CD14-positive monocyte (primary cell): ENCODE results near the gene TBCK. TPM values are rescaled to one million over a fixed set of nuclear protein-coding genes. Genes with fewer than 3 reads are reported as not detected.

ENCODE experiments used
- DNase-seq, 3 donors: peaks; one replicate each; pipeline ENCODE4 v3.0.0-alpha.2; 2011 to 2022
- H2AFZ ChIP-seq: 2 replicates; pipeline ENCODE4 v1.6.0; 2012; ENCODE audit warnings: mild to moderate bottlenecking, low read depth, low read length, inconsistent platforms; ENCODE audit not compliant: insufficient read depth, poor library complexity, severe bottlenecking
- H3K27ac ChIP-seq, 2 donors: 1 replicate in 1 of 2; 2 replicates in 1 of 2; pipeline ENCODE4 v1.5.1; 2012 to 2013; ENCODE audit warnings: low read length in 2 of 2, control low read depth in 1 of 2, inconsistent platforms in 1 of 2, low read depth in 1 of 2, mild to moderate bottlenecking in 1 of 2
- H3K27me3 ChIP-seq, 2 donors: one replicate each; pipeline versions ENCODE4 v1.6.0 to v1.6.1; 2011 to 2013; ENCODE audit warnings: low read length in 2 of 2; ENCODE audit not compliant: control insufficient read depth in 2 of 2, insufficient read depth in 2 of 2
- H3K36me3 ChIP-seq, 2 donors: replicated peaks in 1 of 2; 1 replicate in 1 of 2; 2 replicates in 1 of 2; pipeline versions ENCODE4 v1.5.1 to v1.6.1; 2012 to 2013; ENCODE audit warnings: low read length in 2 of 2, control low read depth in 1 of 2, inconsistent platforms in 1 of 2, mild to moderate bottlenecking in 1 of 2; ENCODE audit not compliant: insufficient read depth in 2 of 2, control insufficient read depth in 1 of 2
- H3K4me1 ChIP-seq, 2 donors: 1 replicate in 1 of 2; 2 replicates in 1 of 2; pipeline versions ENCODE4 v1.5.1 to v1.6.1; 2012 to 2013; ENCODE audit warnings: low read length in 2 of 2, control low read depth in 1 of 2, inconsistent platforms in 1 of 2, mild to moderate bottlenecking in 1 of 2, moderate library complexity in 1 of 2; ENCODE audit not compliant: insufficient read depth in 2 of 2, control insufficient read depth in 1 of 2
- H3K4me2 ChIP-seq: replicated peaks from 2 replicates; pipeline ENCODE3; 2012; ENCODE audit warnings: low read length, moderate library complexity, mild to moderate bottlenecking; ENCODE audit not compliant: poor library complexity, severe bottlenecking; ENCODE audit errors: extremely low read depth
- H3K4me3 ChIP-seq, 3 experiments: fragments of 200-600 bp in 1 of 3; sonication (generic) in 1 of 3; replicated peaks in 1 of 3; 1 replicate in 2 of 3; 2 replicates in 1 of 3; pipeline ENCODE4 v1.5.1; 2011 to 2013; ENCODE audit warnings: low read length in 3 of 3, mild to moderate bottlenecking in 3 of 3, control low read depth in 2 of 3, low read depth in 2 of 3, inconsistent platforms in 1 of 3, moderate library complexity in 1 of 3
- H3K79me2 ChIP-seq: 2 replicates; pipeline ENCODE4 v1.6.0; 2012; ENCODE audit warnings: mild to moderate bottlenecking, control low read depth, inconsistent platforms, low read length, moderate library complexity; ENCODE audit not compliant: insufficient read depth
- H3K9ac ChIP-seq: 2 replicates; pipeline ENCODE4 v1.6.0; 2017; ENCODE audit warnings: low read length, mild to moderate bottlenecking; ENCODE audit not compliant: insufficient read depth, poor library complexity, severe bottlenecking
- H3K9me3 ChIP-seq, 2 donors: replicated peaks in 1 of 2; 1 replicate in 1 of 2; 2 replicates in 1 of 2; pipeline versions ENCODE4 v1.5.1 to v1.6.1; 2012 to 2013; ENCODE audit warnings: low read length in 2 of 2, control low read depth in 1 of 2; ENCODE audit not compliant: control insufficient read depth in 1 of 2, insufficient read depth in 1 of 2
- H4K20me1 ChIP-seq: 2 replicates; pipeline ENCODE4 v1.6.0; 2012; ENCODE audit warnings: mild to moderate bottlenecking, low read length, control low read depth, moderate library complexity; ENCODE audit not compliant: insufficient read depth
- H3K27ac Mint-ChIP-seq, 7 donors: one replicate each; pipeline ENCODE4 v1.8.0; 2020; ENCODE audit warnings: mild to moderate bottlenecking in 7 of 7, mixed read lengths in 7 of 7, moderate library complexity in 6 of 7, inconsistent platforms in 2 of 7
- H3K27me3 Mint-ChIP-seq, 3 donors: one replicate each; pipeline ENCODE4 v1.8.0; 2021 to 2022; ENCODE audit warnings: low read depth in 3 of 3, mild to moderate bottlenecking in 3 of 3, mixed read lengths in 3 of 3, moderate library complexity in 3 of 3, inconsistent platforms in 1 of 3
- H3K36me3 Mint-ChIP-seq, 2 donors: one replicate each; pipeline ENCODE4 v1.8.0; 2020; ENCODE audit warnings: mixed read lengths in 2 of 2, inconsistent platforms in 1 of 2, mild to moderate bottlenecking in 1 of 2
- H3K4me1 Mint-ChIP-seq: one replicate; pipeline ENCODE4 v1.8.0; 2020; ENCODE audit warnings: mild to moderate bottlenecking, mixed read lengths
- H3K4me3 Mint-ChIP-seq, 2 donors: one replicate each; pipeline ENCODE4 v1.8.0; 2020; ENCODE audit warnings: mild to moderate bottlenecking in 2 of 2, mixed read lengths in 2 of 2, moderate library complexity in 1 of 2
- H3K9me3 Mint-ChIP-seq, 7 donors: one replicate each; pipeline ENCODE4 v1.8.0; 2020 to 2022; ENCODE audit warnings: mixed read lengths in 7 of 7, mild to moderate bottlenecking in 6 of 7, moderate library complexity in 6 of 7, inconsistent platforms in 2 of 7
- CTCF ChIP-seq: fragments of 200-600 bp; IDR thresholded peaks from one replicate; pipeline ENCODE4 v1.8.0; 2022; ENCODE audit warnings: antibody characterized with exemption, mild to moderate bottlenecking
- WGBS: methylation state at CpG from one replicate; pipeline ENCODE4 v1.1.5; 2013; ENCODE audit warnings: missing lambda C conversion rate; ENCODE audit not compliant: insufficient coverage; 5-methylcytosine and 5-hydroxymethylcytosine counted together
- intact Hi-C, 2 donors: fragments of 100-400 bp; cut with micrococcal nuclease; formaldehyde crosslinking; loops; one replicate each; pipeline versions ENCODE4 v1.15.0 to v1.15.1; 2023
- polyA plus RNA-seq, 3 donors: library from polyadenylated mRNA; depleted of rRNA in 1 of 3; unstranded in 2 of 3; stranded (reverse) in 1 of 3; fragments of 300-500 nt in 2 of 3; fragments of >200 nt in 1 of 3; fragmentation: Illumina TruSeq in 2 of 3; gene quantifications; 1 replicate in 2 of 3; 2 replicates in 1 of 3; pipeline ENCODE4 v1.2.3, GENCODE V29; 2012 to 2021

The TBCK gene
- polyA plus RNA-seq, 3 donors: 8.0 to 14.0 (median 12.5) TPM

GRCh38 chr4:106302062-106302438, 14.0 kb downstream of the TBCK start:
- Mint-ChIP-seq H3K27me3 (no peaks in the 10 kb centered on the region), H3K36me3 (peaks cover 47 to 63% of the 10 kb centered on the region in 2 donors)

GRCh38 chr4:106301393-106302061, 14.5 kb downstream of the TBCK start:
- peaks cover 3 to 4% of the 10 kb centered on the region in 2 donors for H3K9me3 ChIP-seq
- H3K4me2 ChIP-seq: no peak overlapping the region
- no CpG with 5 or more reads among the region's 2 CpGs for WGBS
- Mint-ChIP-seq H3K4me3 (no peak overlapping the region), H3K4me1 (peaks cover 4% of the 10 kb centered on the region), H3K36me3 (peaks cover 42 to 58% of the 10 kb centered on the region in 2 donors), H3K27me3 (no peaks in the 10 kb centered on the region), H3K9me3 (peaks cover 0 to 7% (median 4%) of the 10 kb centered on the region in 7 donors), H3K27ac (no peak overlapping the region)
- no peak overlapping the region for H3K27ac ChIP-seq
- intact Hi-C loops: no loop called here
- H3K4me3 ChIP-seq: no peak overlapping the region
- H3K79me2 ChIP-seq: no peaks in the 10 kb centered on the region
- no peak for TF ChIP-seq CTCF
- no peak overlapping the region for H2AFZ ChIP-seq
- H3K9ac ChIP-seq: no peak overlapping the region
- H3K36me3 ChIP-seq: peaks cover 6 to 70% of the 10 kb centered on the region in 2 donors
- no peaks in the 10 kb centered on the region for H4K20me1 ChIP-seq
- no peak for DNase-seq
- H3K4me1 ChIP-seq: no peaks in the 10 kb centered on the region
- H3K27me3 ChIP-seq: no peaks in the 10 kb centered on the region

More at GRCh38 chr4:106302062-106302438, 14.0 kb downstream of the TBCK start:
- H2AFZ ChIP-seq: no peak overlapping the region
- Mint-ChIP-seq H3K27ac (no peak overlapping the region), H3K9me3 (peaks cover 0 to 7% (median 4%) of the 10 kb centered on the region in 7 donors), H3K4me1 (peaks cover 4% of the 10 kb centered on the region), H3K4me3 (no peak overlapping the region)
- peaks cover 9 to 75% of the 10 kb centered on the region in 2 donors for H3K36me3 ChIP-seq
- intact Hi-C loops: no loop called here
- H3K27me3 ChIP-seq: no peaks in the 10 kb centered on the region
- no peak for TF ChIP-seq CTCF
- no peak overlapping the region for H3K4me2 ChIP-seq
- no peak for DNase-seq
- H3K4me3 ChIP-seq: no peak overlapping the region
- WGBS: no CpG with 5 or more reads among the region's 4 CpGs
- H3K9me3 ChIP-seq: peaks cover 3 to 4% of the 10 kb centered on the region in 2 donors
- H3K9ac ChIP-seq: no peak overlapping the region
- no peak overlapping the region for H3K27ac ChIP-seq
- H3K4me1 ChIP-seq: no peaks in the 10 kb centered on the region
- no peaks in the 10 kb centered on the region for H4K20me1 ChIP-seq
- H3K79me2 ChIP-seq: no peaks in the 10 kb centered on the region
